HG02885 (cell line): ENCODE measurements around the gene SNAP25.

ENCODE experiments used
- ATAC-seq: cut with Tn5 transposase; IDR thresholded peaks from one replicate; pipeline ENCODE4 v1.9.1; 2021; ENCODE audit warnings: mild to moderate bottlenecking; ENCODE audit not compliant: unreplicated experiment, poor library complexity

Gene SNAP25

DNA sequence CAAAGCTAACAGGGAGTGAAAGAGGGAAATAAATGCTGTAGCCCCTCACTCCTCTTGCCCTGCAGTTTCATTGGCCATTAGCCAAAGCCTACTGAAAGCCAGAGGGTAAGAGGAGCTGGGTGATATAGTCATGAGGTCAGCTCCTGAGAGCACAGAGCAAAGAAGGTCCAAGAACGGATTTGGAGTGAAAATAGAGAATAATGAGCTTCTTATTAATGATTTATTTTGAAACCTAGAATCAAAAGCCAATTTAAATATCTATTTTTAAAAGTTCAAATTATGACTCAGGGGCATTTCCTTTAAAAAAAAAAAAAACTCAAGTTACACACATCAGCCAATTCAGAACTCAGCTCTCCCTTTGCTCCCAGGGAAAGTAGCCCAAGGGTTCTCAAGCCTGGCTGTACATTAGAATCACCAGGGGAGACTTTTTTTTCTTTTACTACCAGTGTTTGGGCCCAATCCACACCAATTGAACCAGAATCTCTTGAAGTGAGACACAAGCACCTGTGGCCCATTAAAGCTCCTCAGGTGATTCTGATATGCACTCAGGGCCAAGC, 79.1 kb downstream of the SNAP25 start:
- ATAC-seq = no peak

DNA sequence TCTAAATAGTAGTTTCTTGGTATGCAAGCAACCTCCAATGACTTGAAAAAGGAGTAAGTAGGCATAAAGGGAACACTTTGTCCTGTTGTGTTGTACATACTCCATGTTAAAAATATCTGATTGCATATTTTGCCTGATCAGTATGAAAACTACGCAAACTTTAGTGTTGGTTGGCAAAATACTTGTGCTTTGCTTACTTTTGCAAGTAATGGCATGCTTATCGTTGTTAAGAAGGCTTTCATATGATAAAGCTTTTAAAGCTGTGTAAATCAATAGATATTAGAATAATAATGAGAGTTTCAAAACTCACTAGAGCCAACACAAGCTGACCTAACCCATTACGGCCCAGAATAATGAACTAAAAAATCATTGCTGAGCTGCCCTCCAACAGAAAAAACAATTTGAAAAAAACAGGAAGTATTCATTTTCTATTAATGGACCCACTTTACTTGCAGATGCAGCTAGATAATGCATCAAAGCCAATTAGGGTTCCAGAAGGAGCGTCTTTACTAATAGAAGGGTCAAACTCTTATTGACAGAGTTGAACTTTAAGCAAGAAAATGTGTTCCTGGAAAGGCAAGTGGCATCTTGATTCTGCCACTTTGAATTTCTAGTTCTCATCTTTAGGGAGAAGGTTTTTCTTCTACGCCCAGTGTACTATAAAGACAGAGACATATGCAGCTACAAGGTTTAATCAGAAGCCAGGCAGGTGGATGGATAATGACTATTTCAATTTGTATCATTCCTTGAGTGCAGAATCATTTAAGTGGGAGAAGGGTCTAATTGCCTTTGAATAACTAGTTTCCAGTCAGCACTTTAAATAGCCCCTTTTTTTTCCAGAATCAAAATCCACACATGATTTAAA, 82.2 kb downstream of the SNAP25 start:
- no peak for ATAC-seq

- ATAC-seq = no peak
These were observed 85.2 kb downstream of the SNAP25 start for GRCh38 chr20:10303852-10304251.

DNA sequence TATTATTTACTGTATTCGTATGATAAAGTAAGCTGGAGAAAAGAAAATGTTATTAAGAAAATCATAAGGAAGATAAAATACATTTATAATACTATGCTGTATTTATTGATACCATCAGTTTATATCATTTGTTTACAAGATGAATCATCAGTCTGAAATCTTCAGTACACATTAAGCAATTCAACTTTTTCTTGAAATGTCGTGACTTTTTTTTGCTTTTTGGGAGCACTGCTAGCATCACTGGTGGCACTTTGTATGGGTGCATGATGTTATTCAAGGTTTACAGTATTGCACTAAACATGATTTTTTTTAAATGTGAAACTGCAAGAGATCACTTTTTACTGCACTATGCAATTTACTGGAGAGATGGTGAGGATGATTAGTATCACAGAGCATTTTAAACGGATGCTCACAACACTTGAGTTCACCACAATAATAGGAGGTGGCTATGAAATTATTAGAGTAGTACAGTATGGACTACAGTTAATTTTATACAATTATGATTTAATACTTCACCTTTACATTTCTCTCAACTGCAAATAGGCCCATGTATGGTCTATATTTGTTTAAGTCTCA, 85.9 kb downstream of the SNAP25 start:
- ATAC-seq = no peak

DNA sequence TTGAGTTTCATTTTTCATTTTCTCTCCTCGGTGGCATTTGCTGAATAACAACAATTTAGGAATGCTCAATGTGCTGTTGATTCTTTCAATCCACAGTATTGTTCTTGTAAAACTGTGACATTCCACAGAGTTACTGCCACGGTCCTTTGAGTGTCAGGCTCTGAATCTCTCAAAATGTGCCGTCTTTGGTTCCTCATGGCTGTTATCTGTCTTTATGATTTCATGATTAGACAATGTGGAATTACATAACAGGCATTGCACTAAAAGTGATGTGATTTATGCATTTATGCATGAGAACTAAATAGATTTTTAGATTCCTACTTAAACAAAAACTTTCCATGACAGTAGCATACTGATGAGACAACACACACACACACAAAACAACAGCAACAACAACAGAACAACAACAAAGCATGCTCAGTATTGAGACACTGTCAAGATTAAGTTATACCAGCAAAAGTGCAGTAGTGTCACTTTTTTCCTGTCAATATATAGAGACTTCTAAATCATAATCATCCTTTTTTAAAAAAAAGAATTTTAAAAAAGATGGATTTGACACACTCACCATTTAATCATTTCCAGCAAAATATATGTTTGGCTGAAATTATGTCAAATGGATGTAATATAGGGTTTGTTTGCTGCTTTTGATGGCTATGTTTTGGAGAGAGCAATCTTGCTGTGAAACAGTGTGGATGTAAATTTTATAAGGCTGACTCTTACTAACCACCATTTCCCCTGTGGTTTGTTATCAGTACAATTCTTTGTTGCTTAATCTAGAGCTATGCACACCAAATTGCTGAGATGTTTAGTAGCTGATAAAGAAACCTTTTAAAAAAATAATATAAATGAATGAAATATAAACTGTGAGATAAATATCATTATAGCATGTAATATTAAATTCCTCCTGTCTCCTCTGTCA, 88.1 kb downstream of the SNAP25 start:
- ATAC-seq = no peak

- ATAC-seq = no peak
These were observed 88.7 kb downstream of the SNAP25 start for GRCh38 chr20:10307359-10307735.

- no peak for ATAC-seq
These were observed 90.0 kb downstream of the SNAP25 start for GRCh38 chr20:10308652-10309051.

DNA sequence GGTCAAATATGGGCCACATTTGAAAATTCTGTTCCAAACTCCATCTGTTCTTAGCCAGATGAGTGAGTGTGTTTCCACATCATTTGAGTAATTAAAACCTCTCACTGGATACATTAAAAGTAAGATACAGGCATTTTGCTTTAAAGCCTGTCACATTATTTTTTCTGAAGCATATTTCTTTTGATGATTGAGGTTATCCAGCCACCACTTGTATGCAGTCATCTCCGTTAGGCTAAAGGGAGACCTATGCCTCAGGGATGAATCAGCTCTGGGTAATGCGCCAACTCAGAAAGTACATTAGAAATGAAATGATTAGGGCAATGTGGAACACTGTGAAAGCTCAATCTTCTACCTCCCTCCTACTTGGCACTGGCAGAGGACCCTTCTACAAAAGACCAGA, 90.7 kb downstream of the SNAP25 start:
- no peak for ATAC-seq

GRCh38 chr20:10312111-10312510, 93.5 kb downstream of the SNAP25 start:
- no peak for ATAC-seq

DNA sequence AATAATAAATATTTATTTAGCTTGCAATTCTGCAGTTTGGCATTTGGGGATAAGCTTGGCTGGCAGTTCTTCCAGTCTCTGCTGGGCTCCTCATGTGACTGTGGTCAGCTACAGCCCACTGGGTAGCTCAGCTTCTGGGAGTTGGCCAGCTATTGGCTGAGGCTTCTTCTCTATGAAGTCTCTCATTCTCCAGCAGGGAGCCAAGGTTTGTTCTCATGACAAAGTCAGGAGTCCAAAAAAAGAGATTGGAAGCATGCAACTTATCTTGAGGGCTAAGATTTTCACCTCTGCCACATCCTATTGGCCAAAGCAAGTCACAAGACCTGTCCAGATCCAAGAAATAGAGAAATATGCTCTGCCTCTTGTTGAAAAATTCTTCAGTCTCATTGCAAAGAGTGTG, 94.6 kb downstream of the SNAP25 start:
- no peak for ATAC-seq

DNA sequence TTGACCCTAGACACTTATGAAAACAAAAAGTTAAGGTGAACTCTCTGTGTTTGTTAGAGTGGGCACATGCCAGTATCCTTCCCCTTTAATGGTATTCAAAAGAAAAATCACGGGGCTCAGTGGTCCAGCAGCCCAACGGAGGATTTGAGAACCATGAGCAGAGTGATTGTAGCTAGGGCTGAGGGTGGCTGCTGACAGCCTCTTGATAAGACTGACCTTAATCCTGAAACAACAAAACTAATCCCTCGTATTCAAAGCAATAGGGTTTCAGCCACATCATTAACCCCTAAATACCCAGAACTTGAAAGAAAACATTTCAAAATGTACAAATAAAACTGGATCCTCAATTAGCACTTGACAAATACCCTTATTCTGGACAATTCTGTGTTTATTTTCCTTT, 95.1 kb downstream of the SNAP25 start:
- ATAC-seq = no peak

- ATAC-seq = no peak
These were observed 95.6 kb downstream of the SNAP25 start for GRCh38 chr20:10314198-10314597.

- ATAC-seq = no peak
These were observed 96.5 kb downstream of the SNAP25 start for GRCh38 chr20:10315138-10315537.

DNA sequence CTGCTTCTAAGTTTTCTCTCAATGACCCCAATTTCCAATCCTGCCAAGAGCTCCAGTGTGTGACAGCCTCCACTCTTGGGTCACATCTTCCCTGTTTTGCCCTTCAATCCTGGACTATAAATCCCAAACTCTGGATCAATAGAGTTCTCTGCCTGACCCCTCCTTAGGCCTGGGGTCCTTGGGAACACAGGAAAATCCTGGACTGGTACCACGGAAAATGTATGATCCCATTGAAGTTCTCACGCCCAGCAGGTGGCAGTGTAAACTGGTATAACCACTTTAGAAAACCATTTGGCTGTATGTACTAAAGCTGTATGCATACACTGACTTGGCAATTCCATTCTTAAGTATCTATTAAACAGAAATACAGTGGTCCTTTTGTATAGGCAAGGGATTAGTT, 98.0 kb downstream of the SNAP25 start:
- no peak for ATAC-seq

DNA sequence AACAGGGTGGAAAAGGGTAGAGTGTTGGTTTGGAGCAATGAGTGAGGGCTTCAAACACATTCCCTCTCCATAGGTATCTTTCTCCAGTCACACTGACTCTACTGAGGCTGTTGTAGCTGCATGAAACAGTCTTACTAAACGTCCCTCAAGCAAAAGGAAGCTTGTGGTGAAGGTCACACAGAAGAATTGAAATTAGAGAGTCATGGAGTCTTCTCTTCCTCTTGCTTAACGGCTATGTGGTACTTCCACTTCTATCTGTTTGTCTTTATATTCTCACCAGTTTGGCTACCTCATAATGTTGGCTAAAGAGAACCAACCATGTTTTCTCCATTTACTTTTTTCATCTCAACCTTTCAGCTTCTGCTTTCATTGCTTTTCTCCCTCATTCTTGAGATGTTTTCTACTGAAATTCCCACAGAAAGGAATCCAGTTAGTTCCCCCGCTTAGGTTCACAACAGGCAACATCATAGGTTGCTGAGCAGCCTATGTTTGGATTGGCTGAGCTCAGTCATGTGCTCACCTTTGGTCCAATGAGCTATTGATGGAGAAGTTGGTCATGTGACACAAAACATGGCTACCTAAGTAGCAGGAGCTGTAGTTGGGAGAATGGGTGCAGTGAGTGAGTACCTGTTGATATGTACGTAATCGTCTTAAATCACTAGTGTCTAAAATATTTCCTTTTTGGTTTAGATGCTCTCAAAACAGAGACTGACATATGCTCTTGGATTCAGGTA, 99.8 kb downstream of the SNAP25 start:
- no peak for ATAC-seq

- no peak for ATAC-seq
These were observed 101.2 kb downstream of the SNAP25 start for GRCh38 chr20:10319855-10320254.

DNA sequence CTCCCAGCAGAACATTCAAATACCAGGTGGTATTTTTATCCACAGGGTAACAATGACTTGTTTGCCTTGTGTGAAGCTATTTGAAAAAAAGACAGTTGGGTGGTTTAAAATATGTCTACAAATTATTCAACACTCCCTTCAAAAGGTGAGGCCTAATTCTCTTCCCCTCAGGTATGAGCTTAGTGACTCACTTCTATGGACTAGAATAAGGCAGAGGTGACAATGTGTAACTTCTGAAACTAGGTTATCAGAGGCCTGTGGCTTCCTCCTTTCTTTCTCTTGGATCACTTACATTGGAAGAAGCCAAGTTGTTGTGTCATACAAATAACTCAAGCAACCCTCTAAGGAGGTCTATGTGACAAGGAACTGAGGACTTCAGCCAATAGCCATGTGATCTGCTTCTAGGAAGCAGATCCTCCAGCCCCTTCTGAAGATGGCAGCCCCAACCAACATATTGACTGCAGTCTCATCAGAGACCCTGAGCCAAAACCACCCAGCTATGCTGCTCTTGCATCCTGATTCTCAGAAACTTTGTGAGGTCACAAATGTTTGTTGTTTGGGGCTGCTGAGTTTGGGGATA, 102.6 kb downstream of the SNAP25 start:
- ATAC-seq = no peak

GRCh38 chr20:10322073-10323012, 103.7 kb downstream of the SNAP25 start:
- ATAC-seq = no peak

GRCh38 chr20:10323729-10324128, 105.1 kb downstream of the SNAP25 start:
- ATAC-seq = no peak
